ENCODE results near the gene JAK3.

The JAK3 gene

GRCh38 chr19:17775245-17775927, 72.4 kb downstream of the JAK3 start:
- peak; percentile 47 for DNase-seq

Data from activated CD4-positive, alpha-beta T cell treated with anti-CD3 and anti-CD28 coated beads, Interleukin-2, Interleukin-6, amounts not matched to agents 100 ng/mL and 50 ng/mL, durations not matched to agents 16 hours and 8 hours (primary cell).